ENCODE data around the gene AQP1. TPM values are rescaled to one million over a fixed set of nuclear protein-coding genes. Genes with fewer than 3 reads are reported as not detected.
A peak's percentile ranks its signal among the peaks of the same experiment; 100 is the strongest.

The AQP1 gene
- total RNA-seq, 1 donor from 2014 or later, result 6.0 TPM

DNA sequence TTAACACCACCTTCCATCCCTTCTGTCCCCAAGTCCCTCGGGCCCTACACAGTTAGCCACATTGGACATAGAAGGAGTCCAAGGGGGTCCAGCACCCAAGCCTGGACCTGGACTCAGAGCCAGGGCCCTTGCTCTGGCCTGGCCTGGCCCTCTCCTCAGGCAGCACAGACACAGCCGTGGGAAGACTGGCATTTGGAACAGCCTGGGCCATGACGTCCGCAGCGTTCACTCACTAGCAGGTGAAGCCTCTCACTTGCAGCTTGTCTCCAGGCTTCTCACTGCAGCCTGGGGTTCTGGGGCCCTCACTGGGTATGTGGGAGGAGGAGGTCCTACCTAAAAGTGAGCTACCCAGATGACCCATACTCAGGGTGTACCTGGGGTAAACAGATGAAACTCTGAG is 33.7 kb upstream of the AQP1 start:
- TF ChIP-seq, protein P1, sequence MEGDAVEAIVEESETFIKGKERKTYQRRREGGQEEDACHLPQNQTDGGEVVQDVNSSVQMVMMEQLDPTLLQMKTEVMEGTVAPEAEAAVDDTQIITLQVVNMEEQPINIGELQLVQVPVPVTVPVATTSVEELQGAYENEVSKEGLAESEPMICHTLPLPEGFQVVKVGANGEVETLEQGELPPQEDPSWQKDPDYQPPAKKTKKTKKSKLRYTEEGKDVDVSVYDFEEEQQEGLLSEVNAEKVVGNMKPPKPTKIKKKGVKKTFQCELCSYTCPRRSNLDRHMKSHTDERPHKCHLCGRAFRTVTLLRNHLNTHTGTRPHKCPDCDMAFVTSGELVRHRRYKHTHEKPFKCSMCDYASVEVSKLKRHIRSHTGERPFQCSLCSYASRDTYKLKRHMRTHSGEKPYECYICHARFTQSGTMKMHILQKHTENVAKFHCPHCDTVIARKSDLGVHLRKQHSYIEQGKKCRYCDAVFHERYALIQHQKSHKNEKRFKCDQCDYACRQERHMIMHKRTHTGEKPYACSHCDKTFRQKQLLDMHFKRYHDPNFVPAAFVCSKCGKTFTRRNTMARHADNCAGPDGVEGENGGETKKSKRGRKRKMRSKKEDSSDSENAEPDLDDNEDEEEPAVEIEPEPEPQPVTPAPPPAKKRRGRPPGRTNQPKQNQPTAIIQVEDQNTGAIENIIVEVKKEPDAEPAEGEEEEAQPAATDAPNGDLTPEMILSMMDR (conservative IDR thresholded peaks at IDR 0.05), result no peak
- H3K4me3 Mint-ChIP-seq, result no peak overlapping the region
- no peak for DNase-seq (ENCODE audit: extremely low spot score, unreplicated experiment)
- peaks cover 32% of the 10 kb centered on the region for H3K4me1 Mint-ChIP-seq (ENCODE audit: unreplicated experiment)
- H3K9me3 Mint-ChIP-seq, result peaks cover 7% of the 10 kb centered on the region
- peaks cover 4% of the 10 kb centered on the region for H3K36me3 Mint-ChIP-seq
- H3K27me3 Mint-ChIP-seq, result no peaks in the 10 kb centered on the region
- no peak overlapping the region for H3K27ac Mint-ChIP-seq

- TF ChIP-seq, protein P1 (conservative IDR thresholded peaks at IDR 0.05), result no peak
- no peak for DNase-seq (ENCODE audit: extremely low spot score, unreplicated experiment)
- H3K4me3 Mint-ChIP-seq, result no peak overlapping the region
- H3K4me1 Mint-ChIP-seq (ENCODE audit: unreplicated experiment), result peaks cover 35% of the 10 kb centered on the region
- H3K9me3 Mint-ChIP-seq, result peaks cover 7% of the 10 kb centered on the region
- H3K36me3 Mint-ChIP-seq, result peaks cover 4% of the 10 kb centered on the region
- H3K27ac Mint-ChIP-seq, result no peak overlapping the region
- no peaks in the 10 kb centered on the region for H3K27me3 Mint-ChIP-seq
Observed at GRCh38 chr7:30879139-30880124, 32.2 kb upstream of the AQP1 start.

DNA sequence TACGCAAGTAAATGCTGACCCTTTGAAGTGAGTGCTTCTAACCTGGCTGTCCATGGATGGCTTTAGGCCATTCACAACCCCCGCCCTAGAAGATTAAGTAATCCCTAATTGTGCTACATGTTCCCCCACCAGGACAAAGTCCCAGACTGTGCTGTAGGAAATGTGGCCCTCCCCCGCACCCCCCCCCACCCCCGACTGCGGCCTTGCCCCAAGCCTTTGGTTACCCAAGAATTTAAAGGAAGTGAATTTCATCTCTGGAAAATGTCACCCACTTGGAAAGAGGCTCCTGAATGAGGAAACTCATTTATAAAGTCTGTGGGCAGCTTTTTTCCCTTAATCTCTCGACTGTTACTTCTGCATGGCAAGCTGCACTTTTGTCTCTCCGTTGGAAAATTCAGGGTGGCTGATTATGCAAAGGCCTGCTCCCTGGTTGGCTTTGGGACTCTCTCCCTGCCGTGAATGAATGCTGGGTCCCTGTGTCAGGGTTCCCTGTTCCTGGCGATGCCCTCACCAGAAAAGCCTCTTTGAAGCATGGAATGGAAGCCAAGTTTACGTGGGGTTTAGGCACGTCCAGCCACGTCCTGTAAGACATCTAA is 31.4 kb upstream of the AQP1 start:
- Mint-ChIP-seq H3K27me3 (no peaks in the 10 kb centered on the region), H3K36me3 (peaks cover 3% of the 10 kb centered on the region), H3K4me3 (peak overlapping the region; percentile 51), H3K27ac (no peak overlapping the region), H3K4me1 (ENCODE audit: unreplicated experiment) (peaks cover 40% of the 10 kb centered on the region), H3K9me3 (peaks cover 3% of the 10 kb centered on the region)
- DNase-seq (ENCODE audit: extremely low spot score, unreplicated experiment), result no peak
- TF ChIP-seq, protein P1 (conservative IDR thresholded peaks at IDR 0.05), result no peak

DNA sequence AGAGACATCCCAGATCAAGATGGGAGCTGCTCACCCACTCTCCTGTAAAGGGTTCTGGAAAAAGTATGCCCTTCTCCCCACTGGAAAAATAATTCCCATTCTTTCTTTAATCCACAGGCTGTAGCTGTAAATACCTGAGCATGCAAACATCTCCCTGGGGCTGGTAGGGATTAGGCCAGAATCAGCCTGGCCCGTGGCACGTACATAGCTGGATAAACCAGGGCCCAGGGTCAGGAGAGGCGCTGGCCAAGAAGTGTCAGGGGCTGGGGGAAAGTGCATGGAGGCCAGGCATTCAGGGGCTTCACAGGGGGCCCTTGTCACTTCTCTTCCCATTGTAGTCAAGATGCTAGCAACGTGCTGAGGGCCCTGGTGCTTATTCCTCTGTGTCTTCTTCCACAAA is 30.7 kb upstream of the AQP1 start:
- Mint-ChIP-seq H3K27ac (no peak overlapping the region), H3K9me3 (no peaks in the 10 kb centered on the region), H3K36me3 (no peaks in the 10 kb centered on the region), H3K4me3 (no peak overlapping the region), H3K4me1 (ENCODE audit: unreplicated experiment) (peaks cover 40% of the 10 kb centered on the region), H3K27me3 (no peaks in the 10 kb centered on the region)
- no peak for DNase-seq (ENCODE audit: extremely low spot score, unreplicated experiment)
- TF ChIP-seq, protein P1 (conservative IDR thresholded peaks at IDR 0.05), result no peak

DNA sequence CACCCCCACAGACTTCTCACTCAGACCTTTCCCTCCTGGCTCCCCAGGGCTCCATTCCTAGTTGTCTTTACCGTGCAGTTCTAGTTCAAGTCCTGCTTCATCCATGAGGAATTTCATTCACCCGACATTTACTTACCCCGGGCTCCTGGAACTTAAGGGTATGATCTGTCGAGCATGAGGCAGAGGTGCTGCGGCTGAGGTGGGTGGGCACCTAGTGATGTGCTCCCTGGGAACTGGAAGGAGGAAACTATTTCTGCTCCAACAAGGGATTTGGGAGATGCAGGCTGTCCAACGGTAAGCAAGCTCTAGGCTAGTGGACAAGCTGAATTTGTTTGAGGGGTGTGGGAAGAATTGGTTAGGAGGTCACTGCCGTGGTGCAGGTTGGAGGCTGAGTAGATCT is 30.2 kb upstream of the AQP1 start:
- Mint-ChIP-seq H3K4me3 (no peak overlapping the region), H3K9me3 (no peaks in the 10 kb centered on the region), H3K36me3 (no peaks in the 10 kb centered on the region), H3K27ac (no peak overlapping the region), H3K4me1 (ENCODE audit: unreplicated experiment) (peaks cover 44% of the 10 kb centered on the region), H3K27me3 (no peaks in the 10 kb centered on the region)
- TF ChIP-seq, protein P1 (conservative IDR thresholded peaks at IDR 0.05), result no peak
- no peak for DNase-seq (ENCODE audit: extremely low spot score, unreplicated experiment)

Measured in type B pancreatic cell (in vitro differentiated cells).